Chondrocyte (in vitro differentiated cells): ENCODE results near the gene CILP. TPM values are rescaled to one million over a fixed set of nuclear protein-coding genes. Genes with fewer than 3 reads are reported as not detected.

Experiments
- DNase-seq: peaks from one replicate; pipeline ENCODE4 v3.0.0; 2021; ENCODE audit warnings: mixed read lengths, low spot score
- H3K27ac Mint-ChIP-seq: one replicate; pipeline ENCODE4 v1.8.0; 2021; ENCODE audit warnings: mild to moderate bottlenecking, moderate library complexity, mixed read lengths; ENCODE audit not compliant: unreplicated experiment
- H3K27me3 Mint-ChIP-seq: 2 replicates; pipeline ENCODE4 v1.8.0; 2021; ENCODE audit warnings: low read depth, mixed read lengths
- H3K36me3 Mint-ChIP-seq: 2 replicates; pipeline ENCODE4 v1.8.0; 2021; ENCODE audit warnings: low read depth, mixed read lengths
- H3K4me1 Mint-ChIP-seq: 2 replicates; pipeline ENCODE4 v1.8.0; 2021; ENCODE audit warnings: low read depth, mild to moderate bottlenecking, mixed read lengths
- H3K4me3 Mint-ChIP-seq: one replicate; pipeline ENCODE4 v1.8.0; 2021; ENCODE audit warnings: mild to moderate bottlenecking, moderate library complexity, mixed read lengths; ENCODE audit not compliant: unreplicated experiment
- H3K9me3 Mint-ChIP-seq: 2 replicates; pipeline ENCODE4 v1.8.0; 2021; ENCODE audit warnings: low read depth, mixed read lengths
- CTCF ChIP-seq: fragments of 200-600 bp; sonication (generic); IDR thresholded peaks from 2 replicates; pipeline ENCODE4 v1.5.0; 2021; ENCODE audit warnings: antibody characterized with exemption, mild to moderate bottlenecking, moderate library complexity
- total RNA-seq: library from RNA; stranded (reverse); gene quantifications from 3 replicates; pipeline ENCODE4 v1.2.1, GENCODE V29; 2021

Gene CILP
- total RNA-seq, 1 donor from 2014 or later, result 0.22 TPM

GRCh38 chr15:65198571-65198970 is 12.7 kb downstream of the CILP start:
- Mint-ChIP-seq H3K27ac (no peak overlapping the region), H3K9me3 (no peaks in the 10 kb centered on the region), H3K4me3 (no peak overlapping the region), H3K27me3 (peaks cover 7% of the 10 kb centered on the region), H3K4me1 (no peaks in the 10 kb centered on the region), H3K36me3 (peaks cover 2% of the 10 kb centered on the region)
- TF ChIP-seq CTCF, result no peak
- DNase-seq, result no peak

- Mint-ChIP-seq H3K9me3 (no peaks in the 10 kb centered on the region), H3K27me3 (peaks cover 7% of the 10 kb centered on the region), H3K27ac (no peak overlapping the region), H3K36me3 (peaks cover 2% of the 10 kb centered on the region), H3K4me3 (no peak overlapping the region), H3K4me1 (no peaks in the 10 kb centered on the region)
- TF ChIP-seq CTCF, result no peak
- no peak for DNase-seq
These were observed 14.0 kb downstream of the CILP start for GRCh38 chr15:65197337-65197645.

- no peak overlapping the region for H3K27ac Mint-ChIP-seq
- DNase-seq, result no peak
- TF ChIP-seq CTCF, result no peak
- no peak overlapping the region for H3K4me3 Mint-ChIP-seq
- no peaks in the 10 kb centered on the region for H3K4me1 Mint-ChIP-seq
- H3K27me3 Mint-ChIP-seq, result peaks cover 7% of the 10 kb centered on the region
- H3K36me3 Mint-ChIP-seq, result peaks cover 2% of the 10 kb centered on the region
- H3K9me3 Mint-ChIP-seq, result no peaks in the 10 kb centered on the region
These were observed 14.5 kb downstream of the CILP start for GRCh38 chr15:65196637-65197336.

GRCh38 chr15:65195548-65195923 is 15.7 kb downstream of the CILP start:
- Mint-ChIP-seq H3K36me3 (peaks cover 1% of the 10 kb centered on the region), H3K4me3 (no peak overlapping the region), H3K9me3 (no peaks in the 10 kb centered on the region), H3K27ac (no peak overlapping the region), H3K4me1 (no peaks in the 10 kb centered on the region), H3K27me3 (peaks cover 3% of the 10 kb centered on the region)
- DNase-seq, result no peak
- no peak for TF ChIP-seq CTCF

- Mint-ChIP-seq H3K4me1 (no peaks in the 10 kb centered on the region), H3K9me3 (no peaks in the 10 kb centered on the region), H3K4me3 (no peak overlapping the region), H3K27me3 (no peaks in the 10 kb centered on the region), H3K27ac (no peak overlapping the region), H3K36me3 (no peaks in the 10 kb centered on the region)
- no peak for DNase-seq
- no peak for TF ChIP-seq CTCF
These were observed 16.3 kb downstream of the CILP start for GRCh38 chr15:65194826-65195547.
